Measurements from ENCODE around the gene HDAC5.

- TF ChIP-seq SIN3A (IDR thresholded peaks at IDR 0.05; ENCODE audit: borderline replicate concordance, insufficient read depth, low read depth, low read length) (no peak), CTCF (IDR thresholded peaks at IDR 0.05) (no peak), REST (IDR thresholded peaks at IDR 0.05; ENCODE audit: insufficient read depth in 1 of 2, low read depth in 2 of 2, low read length in 1 of 2) (no peak), POLR2AphosphoS5 (IDR thresholded peaks at IDR 0.05; ENCODE audit: low read depth, low read length) (no peak), TCF7L2 (IDR thresholded peaks at IDR 0.05; ENCODE audit: low read depth, low read length) (no peak)
These were observed 17.5 kb downstream of the HDAC5 start for GRCh38 chr17:44105941-44106340.
